Subcutaneous abdominal adipose tissue (tissue), 5 donors: ENCODE measurements around the gene RCC2.
"Not testable (repeated sequence)": the region's sequence is repeated elsewhere in the genome, so short reads cannot be mapped to it uniquely, and the experiment has no call there.

Experiments used
- H3K27ac ChIP-seq: one replicate; pipeline ENCODE4 v1.7.0; 2013; ENCODE audit warnings: low read depth, mild to moderate bottlenecking, inconsistent platforms, low read length, moderate library complexity
- H3K27me3 ChIP-seq, 5 donors: one replicate each; pipeline ENCODE4 v1.7.0; 2013; ENCODE audit warnings: low read length in 5 of 5, inconsistent platforms in 1 of 5; ENCODE audit not compliant: control insufficient read depth in 5 of 5, insufficient read depth in 4 of 5
- H3K36me3 ChIP-seq, 5 donors: one replicate each; pipeline ENCODE4 v1.7.0; 2013; ENCODE audit warnings: low read length in 5 of 5; ENCODE audit not compliant: control insufficient read depth in 5 of 5, insufficient read depth in 5 of 5
- H3K4me1 ChIP-seq, 5 donors: one replicate each; pipeline ENCODE4 v1.7.0; 2013; ENCODE audit warnings: low read length in 5 of 5, mild to moderate bottlenecking in 3 of 5, moderate library complexity in 1 of 5; ENCODE audit not compliant: control insufficient read depth in 5 of 5, insufficient read depth in 5 of 5
- H3K4me3 ChIP-seq, 5 donors: one replicate each; pipeline ENCODE4 v1.7.0; 2013; ENCODE audit warnings: low read length in 5 of 5, low read depth in 1 of 5
- H3K9ac ChIP-seq, 5 donors: one replicate each; pipeline ENCODE4 v1.7.0; 2013; ENCODE audit warnings: low read length in 5 of 5, mild to moderate bottlenecking in 4 of 5, moderate library complexity in 3 of 5
- H3K9me3 ChIP-seq, 5 donors: one replicate each; pipeline ENCODE4 v1.7.0; 2013; ENCODE audit warnings: low read length in 5 of 5; ENCODE audit not compliant: control insufficient read depth in 5 of 5
- donor health status: healthy.
- donor health status: healthy.
- donor health status: healthy.
- donor health status: healthy.
- donor health status: healthy.

Gene RCC2

DNA sequence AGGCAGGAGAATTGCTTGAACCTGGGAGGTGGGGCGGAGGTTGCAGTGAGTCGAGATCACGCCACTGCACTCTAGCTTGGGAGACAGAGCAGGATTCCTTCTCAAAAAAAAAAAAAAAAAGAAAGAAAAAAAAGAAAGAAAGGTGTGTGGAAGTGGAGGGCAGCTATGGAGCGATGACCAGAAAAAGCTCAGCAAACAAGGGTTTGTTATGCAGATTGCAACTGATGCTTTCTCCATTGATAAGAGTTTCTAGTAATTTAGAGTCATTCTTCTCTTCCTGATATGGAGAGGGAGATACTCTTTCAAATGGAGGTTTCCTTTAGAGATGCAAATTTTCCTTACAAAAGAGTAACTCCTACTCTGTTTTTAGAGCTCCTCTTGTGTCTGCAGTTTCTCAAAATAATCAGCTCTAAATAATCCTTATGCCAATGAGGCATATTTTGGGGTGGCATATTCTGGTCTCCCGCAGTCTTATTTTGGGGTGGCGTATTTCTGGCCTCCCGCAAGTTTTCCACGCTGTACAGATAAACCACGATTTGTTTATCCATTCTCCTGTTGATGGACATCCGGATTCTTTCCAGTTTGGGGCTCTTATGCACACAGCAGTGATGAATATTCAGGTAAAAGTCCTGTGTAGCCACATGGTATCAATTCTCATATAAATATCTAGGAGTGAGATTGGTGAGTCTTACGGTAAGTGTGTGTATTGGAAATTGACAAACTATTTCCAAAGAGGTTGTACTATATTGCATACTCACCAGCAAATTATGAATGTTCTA lies 30.7 kb upstream of the RCC2 start:
- Histone ChIP-seq H3K9ac (no peak overlapping the region), H3K4me1 (no peaks in the 10 kb centered on the region), H3K4me3 (no peak overlapping the region), H3K9me3 (no peaks in the 10 kb centered on the region), H3K36me3 (no peaks in the 10 kb centered on the region), H3K27me3 (no peaks in the 10 kb centered on the region), H3K27ac (no peak overlapping the region)

DNA sequence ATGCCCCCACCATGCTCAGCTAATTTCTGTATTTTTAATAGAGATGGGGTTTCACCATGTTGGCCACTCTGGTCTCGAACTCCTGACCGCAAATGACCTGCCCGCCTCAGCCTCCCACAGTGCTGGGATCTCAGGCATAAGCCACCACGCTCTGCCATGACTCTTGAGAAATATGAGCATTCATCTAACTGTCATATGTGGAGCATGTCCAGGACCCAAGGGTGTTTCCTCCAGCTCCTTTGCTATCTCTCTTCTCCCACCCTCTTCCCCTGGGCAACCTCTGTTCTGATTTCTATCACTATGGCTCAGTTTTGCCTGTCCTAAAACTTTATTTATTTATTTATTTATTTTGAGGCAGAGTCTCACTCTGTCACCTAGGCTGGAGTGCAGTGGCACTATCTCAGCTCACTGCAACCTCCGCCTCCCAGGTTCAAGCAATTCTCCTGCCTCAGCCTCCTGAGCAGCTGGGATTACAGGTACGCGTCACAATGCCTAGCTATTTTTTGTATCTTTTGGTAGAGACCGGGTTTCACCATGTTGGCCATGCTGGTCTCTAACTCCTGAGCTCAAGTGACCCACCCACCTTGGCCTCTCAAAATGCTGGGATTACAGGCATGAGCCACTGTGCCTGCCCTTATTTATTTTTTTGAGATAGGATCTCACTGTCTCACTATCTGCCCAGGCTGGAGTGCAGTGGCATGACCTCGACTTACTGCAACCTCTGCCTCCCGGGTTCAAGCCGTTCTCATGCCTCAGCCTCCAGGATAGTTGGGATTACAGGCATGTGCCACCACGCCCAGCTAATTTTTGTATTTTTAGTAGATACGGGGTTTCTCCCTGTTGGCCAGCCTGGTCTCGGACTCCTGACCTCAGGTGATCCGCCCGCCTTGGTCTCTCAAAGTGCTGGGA lies 29.1 kb upstream of the RCC2 start:
- not testable (repeated sequence) for H3K4me1 ChIP-seq, H3K27me3 ChIP-seq, H3K9ac ChIP-seq, H3K4me3 ChIP-seq, H3K9me3 ChIP-seq, H3K27ac ChIP-seq, H3K36me3 ChIP-seq

DNA sequence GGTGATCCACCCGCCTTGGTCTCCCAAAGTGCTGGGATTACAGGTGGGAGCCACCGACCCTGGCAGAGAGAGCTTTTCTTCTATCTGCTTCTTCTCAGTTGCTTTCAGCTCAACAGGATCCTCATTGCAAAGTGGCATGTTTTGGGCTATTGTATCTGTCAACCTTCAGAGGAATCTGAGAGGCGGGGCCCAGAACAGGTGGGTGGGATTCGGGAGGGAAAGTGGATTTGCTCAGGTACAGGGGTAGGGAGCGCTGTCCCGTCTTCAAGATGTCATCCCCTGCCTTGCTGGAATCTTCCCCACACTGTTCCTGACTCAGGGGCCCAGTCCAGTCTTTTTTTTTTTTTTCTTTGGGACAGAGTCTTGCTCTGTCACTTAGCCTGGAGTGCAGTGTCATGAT lies 26.9 kb upstream of the RCC2 start:
- Histone ChIP-seq H3K9me3 (no peaks in the 10 kb centered on the region), H3K27ac (no peak overlapping the region), H3K9ac (no peak overlapping the region), H3K4me3 (no peak overlapping the region), H3K27me3 (no peaks in the 10 kb centered on the region), H3K4me1 (no peaks in the 10 kb centered on the region), H3K36me3 (no peaks in the 10 kb centered on the region)

DNA sequence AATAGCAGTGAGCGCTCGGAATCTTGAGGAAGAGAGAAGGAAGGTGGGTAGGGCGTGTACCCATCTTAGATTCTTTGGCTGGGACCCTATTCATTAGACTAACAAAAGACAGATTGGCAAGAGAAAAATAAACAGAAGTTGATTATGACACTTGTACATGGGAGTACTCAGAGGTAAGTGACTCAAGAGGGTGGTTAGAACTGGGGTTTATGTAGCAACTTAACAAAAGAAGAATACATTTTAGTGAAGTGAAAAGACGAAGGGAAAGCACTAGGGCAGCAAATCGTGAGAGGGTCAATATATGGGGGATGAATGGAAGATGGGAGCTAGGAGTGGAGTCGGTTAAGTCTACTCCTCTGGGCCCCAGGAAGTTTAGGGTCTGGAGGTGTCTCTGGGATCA lies 25.8 kb upstream of the RCC2 start:
- Histone ChIP-seq H3K4me1 (no peaks in the 10 kb centered on the region), H3K9me3 (no peaks in the 10 kb centered on the region), H3K4me3 (no peak overlapping the region), H3K27ac (no peak overlapping the region), H3K36me3 (no peaks in the 10 kb centered on the region), H3K27me3 (peaks cover 0 to 5% (median 4%) of the 10 kb centered on the region in 5 donors), H3K9ac (no peak overlapping the region)

DNA sequence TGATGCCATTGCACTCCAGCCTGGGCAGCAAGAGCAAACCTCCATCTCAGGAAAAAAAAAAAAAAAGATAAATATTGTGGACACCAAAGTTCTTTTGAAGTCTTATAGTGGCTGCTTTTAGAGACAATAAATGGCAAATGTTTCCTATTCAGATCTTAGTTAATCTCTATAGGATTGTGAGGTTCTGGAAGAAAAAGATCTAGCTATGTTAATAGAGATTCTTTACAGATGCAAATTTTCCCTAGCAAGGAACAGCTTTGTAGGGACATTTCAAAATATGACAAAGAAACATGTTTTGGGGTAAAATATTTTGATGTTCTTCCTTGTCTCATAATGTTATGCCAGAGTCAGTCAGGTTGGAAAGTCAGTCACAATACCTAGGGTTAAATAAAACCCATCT lies 24.5 kb upstream of the RCC2 start:
- H3K9me3 ChIP-seq = no peaks in the 10 kb centered on the region
- no peak overlapping the region for H3K9ac ChIP-seq
- H3K4me1 ChIP-seq = no peaks in the 10 kb centered on the region
- no peaks in the 10 kb centered on the region for H3K36me3 ChIP-seq
- H3K4me3 ChIP-seq = no peak overlapping the region
- peaks cover 0 to 8% (median 6%) of the 10 kb centered on the region in 5 donors for H3K27me3 ChIP-seq
- H3K27ac ChIP-seq = no peak overlapping the region

DNA sequence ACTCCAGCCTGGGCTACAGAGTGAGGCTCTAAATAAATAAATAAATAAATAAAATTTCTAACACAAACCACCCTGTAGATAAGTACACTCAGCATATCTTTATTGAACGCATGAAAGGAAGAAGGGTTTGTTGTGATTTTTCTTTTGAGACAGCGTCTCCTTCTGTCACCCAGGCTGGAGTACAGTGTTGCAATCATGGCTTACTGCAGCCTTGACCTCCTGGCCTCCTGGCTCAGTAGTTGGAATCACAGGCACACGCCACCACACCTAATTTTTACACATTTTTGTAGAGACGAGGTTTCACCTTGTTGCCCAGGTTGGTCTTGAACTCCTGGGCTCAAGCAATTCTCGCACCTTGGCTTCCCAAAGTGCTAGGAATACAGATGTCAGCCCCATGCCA lies 23.2 kb upstream of the RCC2 start:
- peaks cover 0 to 10% (median 6%) of the 10 kb centered on the region in 5 donors for H3K27me3 ChIP-seq
- H3K9ac ChIP-seq = no peak overlapping the region
- H3K9me3 ChIP-seq = no peaks in the 10 kb centered on the region
- H3K36me3 ChIP-seq = no peaks in the 10 kb centered on the region
- no peaks in the 10 kb centered on the region for H3K4me1 ChIP-seq
- no peak overlapping the region for H3K27ac ChIP-seq
- H3K4me3 ChIP-seq = no peak overlapping the region

DNA sequence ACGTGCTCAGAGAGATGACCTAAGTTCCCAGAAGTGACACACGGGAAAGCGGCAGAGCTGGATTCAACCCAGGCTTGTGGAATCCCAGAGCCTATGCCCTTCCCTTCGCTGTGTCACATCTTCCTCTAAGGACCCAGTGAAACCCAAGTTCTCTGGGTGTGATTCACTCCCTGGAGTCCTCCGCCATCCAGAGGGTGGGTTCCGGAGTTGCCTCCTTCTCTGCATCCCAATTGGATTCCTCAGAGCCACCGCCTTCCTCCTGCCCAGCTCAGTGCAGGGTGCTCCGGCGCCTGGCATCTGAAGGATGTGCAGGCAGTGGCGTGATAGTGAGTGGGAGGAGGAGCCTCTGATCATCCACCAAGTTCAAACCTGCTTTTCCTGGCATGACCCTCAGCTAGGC lies 20.7 kb upstream of the RCC2 start:
- H3K4me1 ChIP-seq = no peaks in the 10 kb centered on the region
- no peak overlapping the region for H3K27ac ChIP-seq
- no peaks in the 10 kb centered on the region for H3K36me3 ChIP-seq
- no peak overlapping the region for H3K9ac ChIP-seq
- H3K4me3 ChIP-seq = no peak overlapping the region
- H3K9me3 ChIP-seq = no peaks in the 10 kb centered on the region
- H3K27me3 ChIP-seq = peaks cover 0 to 10% (median 6%) of the 10 kb centered on the region in 5 donors

DNA sequence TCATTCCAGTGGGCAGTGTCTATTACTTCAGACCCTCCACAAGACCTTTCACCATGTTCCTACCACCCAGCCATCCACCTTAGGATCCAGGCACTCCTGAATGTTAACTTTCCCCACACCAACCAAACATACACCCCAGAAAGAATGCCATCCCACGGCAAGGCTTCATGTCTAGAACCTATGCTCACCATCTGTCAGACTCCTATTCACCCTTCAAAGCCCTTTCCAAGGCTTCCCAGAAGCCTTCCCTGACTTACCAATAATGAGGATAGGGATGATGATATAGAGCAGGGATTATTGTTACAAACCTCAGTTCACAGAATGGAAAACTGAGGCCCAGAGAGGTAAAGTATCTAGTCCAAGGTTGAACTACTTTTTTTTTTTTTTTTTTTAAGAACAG lies 19.3 kb upstream of the RCC2 start:
- peaks cover 0 to 10% (median 6%) of the 10 kb centered on the region in 5 donors for H3K27me3 ChIP-seq
- no peaks in the 10 kb centered on the region for H3K4me1 ChIP-seq
- no peaks in the 10 kb centered on the region for H3K36me3 ChIP-seq
- no peak overlapping the region for H3K27ac ChIP-seq
- no peak overlapping the region for H3K9ac ChIP-seq
- no peaks in the 10 kb centered on the region for H3K9me3 ChIP-seq
- H3K4me3 ChIP-seq = no peak overlapping the region

DNA sequence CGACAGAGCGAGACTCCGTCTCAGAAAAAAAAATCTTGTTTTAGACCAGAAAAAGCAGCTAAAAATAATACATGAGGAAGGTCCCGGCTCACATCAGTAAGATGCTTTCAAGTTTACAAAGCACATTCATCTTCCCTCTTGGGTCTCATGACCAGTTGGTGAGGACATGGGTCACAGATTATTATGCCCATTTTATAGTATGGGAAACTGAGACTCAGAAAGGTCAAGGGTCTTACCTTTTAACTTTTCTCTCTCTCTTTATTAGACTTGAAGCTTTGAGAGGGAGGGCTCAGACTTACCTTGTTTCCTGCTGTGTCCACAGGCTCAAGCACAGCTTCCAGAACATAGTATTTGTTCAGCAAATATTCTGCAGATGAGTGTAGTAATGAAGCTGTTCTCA lies 13.2 kb upstream of the RCC2 start:
- H3K9me3 ChIP-seq = no peaks in the 10 kb centered on the region
- H3K4me3 ChIP-seq = no peak overlapping the region
- H3K36me3 ChIP-seq = no peaks in the 10 kb centered on the region
- H3K27ac ChIP-seq = no peak overlapping the region
- peaks cover 0 to 5% (median 3%) of the 10 kb centered on the region in 5 donors for H3K4me1 ChIP-seq
- H3K9ac ChIP-seq = no peak overlapping the region
- peaks cover 0 to 4% (median 0%) of the 10 kb centered on the region in 5 donors for H3K27me3 ChIP-seq

DNA sequence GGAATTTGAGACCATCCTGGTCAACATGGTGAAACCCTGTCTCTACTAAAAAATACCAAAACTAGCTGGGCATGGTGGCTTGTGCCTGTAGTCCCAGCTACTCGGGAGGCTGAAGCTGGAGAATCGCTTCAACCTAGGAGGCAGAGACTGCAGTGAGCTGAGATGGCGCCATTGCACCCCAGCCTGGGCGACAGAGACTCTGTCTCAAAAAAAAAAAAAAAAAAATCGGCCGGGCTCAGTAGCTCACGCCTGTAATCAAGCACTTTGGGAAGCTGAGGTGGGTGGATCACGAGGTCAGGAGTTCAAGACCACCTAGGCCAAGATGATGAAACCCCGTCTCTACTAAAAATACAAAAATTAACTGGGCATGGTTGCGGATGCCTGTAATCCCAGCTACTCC lies 12.7 kb upstream of the RCC2 start:
- H3K27me3 ChIP-seq, H3K9me3 ChIP-seq, H3K4me1 ChIP-seq, H3K36me3 ChIP-seq, H3K4me3 ChIP-seq, H3K9ac ChIP-seq, H3K27ac ChIP-seq: not testable (repeated sequence)
